Stimulated activated naive CD8-positive, alpha-beta T cell treated with anti-CD3 and anti-CD28 coated beads, Interleukin-15, amount 100 ng/mL, for 72 hours (primary cell): Measurements from ENCODE around the gene TAF9B.
"Not testable (repeated sequence)": the region's sequence is repeated elsewhere in the genome, so short reads cannot be mapped to it uniquely, and the experiment has no call there.

Experiments
- ATAC-seq: fragments of 150-1000 bp; cut with Tn5 transposase; 2 replicates; pipeline ENCODE4 v1.10.0; 2021; ENCODE audit warnings: mild to moderate bottlenecking, moderate library complexity
- DNase-seq, 2 donors: peaks; one replicate each; pipeline ENCODE4 v3.0.0; 2021 to 2022
- H3K27ac Mint-ChIP-seq, 2 donors: one replicate each; pipeline ENCODE4 v1.8.0; 2022; ENCODE audit warnings: mild to moderate bottlenecking in 2 of 2, mixed read lengths in 2 of 2, moderate library complexity in 2 of 2
- H3K27me3 Mint-ChIP-seq: one replicate; pipeline ENCODE4 v1.8.0; 2022; ENCODE audit warnings: mixed read lengths
- H3K4me1 Mint-ChIP-seq: one replicate; pipeline ENCODE4 v1.8.0; 2022; ENCODE audit warnings: mild to moderate bottlenecking, mixed read lengths
- H3K4me3 Mint-ChIP-seq, 2 donors: one replicate each; pipeline ENCODE4 v1.8.0; 2022; ENCODE audit warnings: mild to moderate bottlenecking in 2 of 2, mixed read lengths in 2 of 2, moderate library complexity in 1 of 2
- H3K9me3 Mint-ChIP-seq, 2 donors: one replicate each; pipeline ENCODE4 v1.8.0; 2022; ENCODE audit warnings: mixed read lengths in 2 of 2

TAF9B gene, protein sequence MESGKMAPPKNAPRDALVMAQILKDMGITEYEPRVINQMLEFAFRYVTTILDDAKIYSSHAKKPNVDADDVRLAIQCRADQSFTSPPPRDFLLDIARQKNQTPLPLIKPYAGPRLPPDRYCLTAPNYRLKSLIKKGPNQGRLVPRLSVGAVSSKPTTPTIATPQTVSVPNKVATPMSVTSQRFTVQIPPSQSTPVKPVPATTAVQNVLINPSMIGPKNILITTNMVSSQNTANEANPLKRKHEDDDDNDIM

DNA sequence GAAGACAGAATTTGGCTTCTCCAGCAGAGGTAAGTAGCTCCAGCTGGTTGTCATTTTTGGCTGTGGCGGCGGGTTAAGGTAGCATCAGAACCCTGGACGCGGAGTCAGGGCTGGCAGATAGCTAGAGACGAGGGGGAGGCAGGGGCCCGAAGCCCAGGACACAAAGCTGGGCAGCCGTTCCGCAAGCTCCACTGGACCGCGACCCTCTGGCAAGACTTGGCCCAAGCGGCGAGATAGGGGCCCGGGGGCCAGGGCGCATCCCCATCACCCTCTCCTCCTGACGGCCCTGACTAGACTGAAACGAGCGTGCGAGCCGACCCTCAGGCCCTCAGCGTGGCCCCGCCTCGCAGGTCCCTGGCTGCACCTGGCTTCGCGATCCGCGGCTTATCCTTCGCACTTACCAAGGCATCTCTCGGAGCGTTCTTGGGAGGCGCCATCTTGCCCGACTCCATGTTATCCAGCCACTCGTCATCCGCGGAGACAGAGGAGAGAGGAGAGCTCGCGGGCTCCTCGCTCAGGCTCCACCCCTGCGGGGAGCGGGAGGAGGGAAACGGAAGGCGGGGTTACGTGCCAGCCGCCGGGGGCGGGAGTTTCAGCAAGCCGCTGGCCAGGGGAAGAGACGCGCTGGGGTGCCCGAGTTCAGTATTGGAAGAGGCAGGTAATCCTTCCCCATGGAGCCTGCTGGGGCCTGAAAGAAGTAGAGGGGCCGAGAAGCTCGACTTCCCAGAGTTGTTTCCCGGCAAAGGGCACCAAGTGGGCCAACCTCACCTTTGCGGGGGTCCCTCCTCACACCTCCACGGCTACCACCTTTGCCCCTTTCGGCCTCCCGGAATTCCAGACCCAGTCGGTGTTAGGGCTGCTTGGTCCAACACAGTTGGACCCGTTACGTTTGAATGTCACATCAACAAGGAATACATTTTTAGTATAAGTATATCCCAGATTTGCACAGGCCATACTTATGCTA is at the start of gene TAF9B:
TAF9B (minus strand) TSS at position 491 of the 964 bp plus-strand sequence; CDS start at position 452, 39 bp downstream.
- H3K27me3 Mint-ChIP-seq: no peaks in the 10 kb centered on the region
- ATAC-seq (peak; percentile 97), DNase-seq (peak; percentile 77 to 88)
- H3K4me3 Mint-ChIP-seq: peak within 1 kb of the TSS; percentile 88 to 90
- H3K27ac Mint-ChIP-seq: peak within 1 kb of the TSS; percentile 96 to 97
- H3K9me3 Mint-ChIP-seq: peaks cover 7% of the 10 kb centered on the region in 2 donors
- H3K4me1 Mint-ChIP-seq: peaks cover 15% of the 10 kb centered on the region

- H3K27me3 Mint-ChIP-seq: no peaks in the 10 kb centered on the region
- DNase-seq: no peak
- no peak for ATAC-seq
- peaks cover 13 to 18% of the 10 kb centered on the region in 2 donors for H3K9me3 Mint-ChIP-seq
- H3K4me1 Mint-ChIP-seq: no peaks in the 10 kb centered on the region
- H3K4me3 Mint-ChIP-seq: no peak overlapping the region
- H3K27ac Mint-ChIP-seq: no peak overlapping the region
Observed at GRCh38 chrX:78182881-78183280, 43.4 kb upstream of the TAF9B start.

DNA sequence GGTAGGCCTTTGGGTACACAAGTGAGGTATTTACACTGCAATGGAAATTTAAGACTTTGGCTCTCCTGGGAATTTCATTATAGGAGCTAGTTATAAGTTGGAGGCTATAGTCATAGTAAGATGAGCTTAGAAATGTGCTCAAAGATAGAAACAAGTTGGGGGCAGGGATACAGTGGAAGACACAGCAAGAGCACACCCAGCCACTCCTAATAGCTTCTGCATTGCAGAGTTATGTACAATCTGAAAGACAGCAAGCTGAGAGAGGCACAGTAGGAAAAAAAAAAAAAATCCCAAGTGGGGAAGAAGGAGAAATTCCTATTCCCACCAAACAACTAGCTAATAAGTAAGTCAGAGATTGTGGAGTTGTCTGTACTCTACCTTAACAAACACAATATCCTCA is 41.9 kb upstream of the TAF9B start:
- Mint-ChIP-seq H3K9me3 (peaks cover 12 to 16% of the 10 kb centered on the region in 2 donors), H3K4me3 (no peak overlapping the region), H3K27ac (peak overlapping the region in 1 of 2 donors; percentile 74), H3K27me3 (no peaks in the 10 kb centered on the region), H3K4me1 (no peaks in the 10 kb centered on the region)
- no peak for ATAC-seq
- DNase-seq: no peak

GRCh38 chrX:78168065-78168464 is 28.6 kb upstream of the TAF9B start:
- DNase-seq: no peak
- Mint-ChIP-seq H3K27ac (no peak overlapping the region), H3K9me3 (no peaks in the 10 kb centered on the region), H3K27me3 (no peaks in the 10 kb centered on the region), H3K4me1 (no peaks in the 10 kb centered on the region), H3K4me3 (no peak overlapping the region)
- peak; percentile 82 for ATAC-seq

DNA sequence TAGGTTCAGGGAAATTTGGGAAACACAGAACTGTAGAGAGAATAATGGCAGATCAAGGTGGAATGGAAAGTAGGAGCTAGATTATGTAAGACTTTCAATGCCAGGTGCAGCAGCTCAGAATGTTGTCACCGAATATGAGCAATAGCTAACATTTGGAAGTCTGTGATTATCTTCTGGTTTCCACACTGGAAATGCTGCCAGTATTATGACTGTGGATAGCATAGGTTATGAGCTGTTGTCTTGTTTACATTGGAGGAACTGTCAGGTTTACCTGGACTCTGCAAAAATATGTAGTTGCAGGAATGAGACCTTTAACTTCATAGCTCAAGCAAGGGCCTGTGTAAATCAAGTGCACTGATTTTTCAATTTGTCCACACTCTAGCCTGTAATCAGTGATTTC is 26.0 kb upstream of the TAF9B start:
- ATAC-seq: no peak
- peaks cover 7% of the 10 kb centered on the region for H3K4me1 Mint-ChIP-seq

GRCh38 chrX:78163175-78163574 is 23.7 kb upstream of the TAF9B start:
- not testable (repeated sequence) for DNase-seq, H3K27me3 Mint-ChIP-seq, H3K9me3 Mint-ChIP-seq, H3K4me1 Mint-ChIP-seq, H3K4me3 Mint-ChIP-seq, H3K27ac Mint-ChIP-seq, ATAC-seq

More for the DNA sequence above, 26.0 kb upstream of the TAF9B start:
- Mint-ChIP-seq H3K27me3 (no peaks in the 10 kb centered on the region), H3K9me3 (peaks cover 5 to 7% of the 10 kb centered on the region in 2 donors), H3K4me3 (no peak overlapping the region), H3K27ac (no peak overlapping the region)
- no peak for DNase-seq

- H3K4me1 Mint-ChIP-seq, DNase-seq, H3K4me3 Mint-ChIP-seq, H3K9me3 Mint-ChIP-seq, H3K27me3 Mint-ChIP-seq, H3K27ac Mint-ChIP-seq, ATAC-seq: not testable (repeated sequence)
Observed at GRCh38 chrX:78160711-78161110, 21.3 kb upstream of the TAF9B start.

DNA sequence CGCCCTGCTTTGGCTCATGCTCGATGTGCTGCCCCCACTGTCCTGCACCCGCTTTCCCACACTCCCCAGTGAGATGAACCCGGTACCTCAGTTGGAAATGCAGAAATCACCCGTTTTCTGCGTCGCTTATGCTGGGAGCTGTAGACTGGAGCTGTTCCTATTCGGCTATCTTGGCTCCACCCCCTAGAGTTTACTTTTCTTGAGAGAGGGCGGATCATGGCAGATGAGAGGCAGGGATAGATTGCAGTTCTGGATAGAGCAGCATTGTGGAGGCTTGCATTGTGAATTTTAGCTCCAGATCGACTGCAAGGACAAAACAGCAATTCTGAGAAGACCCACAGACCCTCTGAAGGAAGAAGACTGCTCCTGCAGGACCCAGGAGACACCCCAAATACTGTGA is 18.4 kb upstream of the TAF9B start:
- H3K27ac Mint-ChIP-seq, H3K27me3 Mint-ChIP-seq, ATAC-seq, DNase-seq, H3K9me3 Mint-ChIP-seq, H3K4me3 Mint-ChIP-seq, H3K4me1 Mint-ChIP-seq: not testable (repeated sequence)

GRCh38 chrX:78157373-78157772 is 17.9 kb upstream of the TAF9B start:
- not testable (repeated sequence) for DNase-seq, H3K4me1 Mint-ChIP-seq, H3K27me3 Mint-ChIP-seq, ATAC-seq, H3K4me3 Mint-ChIP-seq, H3K9me3 Mint-ChIP-seq, H3K27ac Mint-ChIP-seq

DNA sequence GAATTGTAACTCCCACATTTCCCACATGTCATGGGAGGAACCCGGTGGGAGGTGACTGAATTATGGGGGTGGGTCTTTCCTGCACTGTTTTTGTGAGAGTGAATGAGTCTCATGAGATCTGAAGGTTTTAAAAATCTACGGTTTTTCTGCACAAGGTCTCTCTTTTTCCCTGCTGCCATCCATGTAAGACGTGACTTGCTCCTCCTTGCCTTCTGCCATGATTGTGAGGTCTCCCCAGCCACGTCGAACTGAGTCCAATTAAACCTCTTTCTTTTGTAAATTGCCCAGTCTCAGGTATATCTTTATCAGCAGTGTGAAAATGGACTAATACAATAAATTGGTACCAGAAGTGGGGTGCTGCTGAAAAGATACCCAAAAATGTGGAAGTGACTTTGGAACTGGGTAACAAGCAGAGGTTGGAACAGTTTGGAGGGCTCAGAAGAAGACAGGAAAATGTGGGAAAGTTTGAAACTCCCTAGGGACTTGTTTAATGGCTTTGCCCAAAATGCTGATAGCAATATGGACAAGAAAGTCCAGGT is 7.6 kb upstream of the TAF9B start:
- H3K4me3 Mint-ChIP-seq, DNase-seq: not testable (repeated sequence)

DNA sequence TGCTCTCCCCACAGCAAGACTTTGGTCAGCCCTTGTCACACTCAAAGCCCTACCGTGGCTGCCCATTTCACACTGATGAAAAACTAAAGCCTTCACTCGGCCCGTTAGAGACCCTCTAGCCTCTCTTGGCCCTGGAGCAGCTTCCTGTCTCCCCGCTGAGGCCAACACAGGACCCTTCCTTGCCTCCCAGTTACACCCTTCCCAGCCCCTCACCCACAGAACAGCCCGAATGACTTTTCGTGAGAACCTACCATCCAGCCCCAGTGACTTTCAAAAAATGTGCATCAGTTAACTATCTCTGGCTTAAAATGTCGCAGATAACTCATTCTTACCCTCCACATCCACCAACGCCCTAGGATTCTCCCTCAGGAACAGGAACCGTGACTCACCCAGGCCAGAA is 756 bp upstream of the TAF9B start:
- Mint-ChIP-seq H3K4me3 (peak overlapping the region; percentile 88 to 90), H3K27me3 (no peaks in the 10 kb centered on the region), H3K27ac (peak overlapping the region; percentile 93 to 97), H3K4me1 (peaks cover 15% of the 10 kb centered on the region), H3K9me3 (peaks cover 7% of the 10 kb centered on the region in 2 donors)
- DNase-seq (no peak), ATAC-seq (no peak)

More for the DNA sequence above, 7.6 kb upstream of the TAF9B start:
- peaks cover 11 to 19% of the 10 kb centered on the region in 2 donors for H3K9me3 Mint-ChIP-seq
- H3K27me3 Mint-ChIP-seq, H3K4me1 Mint-ChIP-seq, H3K27ac Mint-ChIP-seq, ATAC-seq: not testable (repeated sequence)

- no peak for ATAC-seq
- H3K27ac Mint-ChIP-seq: no peak overlapping the region
- no peak overlapping the region for H3K4me3 Mint-ChIP-seq
- no peaks in the 10 kb centered on the region for H3K27me3 Mint-ChIP-seq
- H3K4me1 Mint-ChIP-seq: peaks cover 4% of the 10 kb centered on the region
- DNase-seq: no peak
- H3K9me3 Mint-ChIP-seq: no peaks in the 10 kb centered on the region
Observed at GRCh38 chrX:78133238-78133960, 6.1 kb downstream of the TAF9B start.

DNA sequence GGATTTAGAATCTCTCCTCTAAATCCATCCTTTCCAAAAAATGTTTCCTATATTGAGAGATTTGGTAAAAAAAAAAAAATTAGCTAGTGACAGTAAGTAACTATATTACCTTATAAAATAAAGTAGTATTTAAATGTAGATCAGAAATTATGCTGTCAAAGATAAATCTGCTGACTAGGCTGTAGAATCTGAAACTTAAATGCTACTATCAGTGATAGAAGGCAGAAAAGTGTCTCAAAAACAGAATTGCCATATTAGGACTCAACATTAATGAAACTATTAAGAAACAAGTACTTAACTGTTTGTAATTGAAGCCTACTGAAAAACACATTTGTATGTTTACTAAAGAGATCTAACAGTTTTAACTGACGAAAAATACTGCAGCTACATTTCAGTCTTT is 8.3 kb downstream of the TAF9B start:
- Mint-ChIP-seq H3K9me3 (no peaks in the 10 kb centered on the region), H3K27ac (peak overlapping the region in 1 of 2 donors; percentile 90), H3K27me3 (no peaks in the 10 kb centered on the region), H3K4me1 (no peaks in the 10 kb centered on the region), H3K4me3 (no peak overlapping the region)
- no peak for ATAC-seq
- no peak for DNase-seq

GRCh38 chrX:78130396-78130795 is 9.1 kb downstream of the TAF9B start:
- DNase-seq (no peak), ATAC-seq (no peak)
- H3K4me3 Mint-ChIP-seq: no peak overlapping the region
- H3K27ac Mint-ChIP-seq: no peak overlapping the region
- no peaks in the 10 kb centered on the region for H3K4me1 Mint-ChIP-seq
- no peaks in the 10 kb centered on the region for H3K9me3 Mint-ChIP-seq
- no peaks in the 10 kb centered on the region for H3K27me3 Mint-ChIP-seq

DNA sequence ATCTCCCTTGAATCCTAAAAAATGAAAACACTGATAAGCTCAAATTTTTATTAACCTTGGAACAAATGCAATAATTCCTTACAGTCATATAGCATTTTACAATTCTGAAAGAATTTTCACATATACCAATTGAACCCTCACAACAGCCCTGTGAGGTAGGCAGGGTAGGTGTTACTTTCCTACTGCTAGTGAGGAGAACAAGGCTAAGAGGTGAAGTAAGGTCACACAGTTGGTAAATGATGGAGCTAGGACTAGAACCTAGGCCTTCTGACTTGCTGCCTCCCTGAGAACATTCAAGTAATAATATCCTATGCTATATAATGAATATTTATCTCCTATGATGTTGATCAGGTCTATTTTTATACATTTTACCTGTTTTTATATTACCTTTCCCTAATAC is 9.7 kb downstream of the TAF9B start:
- Mint-ChIP-seq H3K4me3 (no peak overlapping the region), H3K9me3 (no peaks in the 10 kb centered on the region), H3K4me1 (no peaks in the 10 kb centered on the region), H3K27ac (no peak overlapping the region), H3K27me3 (no peaks in the 10 kb centered on the region)
- ATAC-seq (no peak), DNase-seq (no peak)
